Activated CD8-positive, alpha-beta memory T cell treated with anti-CD3 and anti-CD28 coated beads, Interleukin-2, amount 50 U/mL, for 4 hours (primary cell): ENCODE measurements around the gene ITGA2.
"Not testable (repeated sequence)": the region's sequence is repeated elsewhere in the genome, so short reads cannot be mapped to it uniquely, and the experiment has no call there.

Experiments
- DNase-seq: peaks from one replicate; pipeline ENCODE4 v3.0.0-alpha.2; 2020

Gene ITGA2

DNA sequence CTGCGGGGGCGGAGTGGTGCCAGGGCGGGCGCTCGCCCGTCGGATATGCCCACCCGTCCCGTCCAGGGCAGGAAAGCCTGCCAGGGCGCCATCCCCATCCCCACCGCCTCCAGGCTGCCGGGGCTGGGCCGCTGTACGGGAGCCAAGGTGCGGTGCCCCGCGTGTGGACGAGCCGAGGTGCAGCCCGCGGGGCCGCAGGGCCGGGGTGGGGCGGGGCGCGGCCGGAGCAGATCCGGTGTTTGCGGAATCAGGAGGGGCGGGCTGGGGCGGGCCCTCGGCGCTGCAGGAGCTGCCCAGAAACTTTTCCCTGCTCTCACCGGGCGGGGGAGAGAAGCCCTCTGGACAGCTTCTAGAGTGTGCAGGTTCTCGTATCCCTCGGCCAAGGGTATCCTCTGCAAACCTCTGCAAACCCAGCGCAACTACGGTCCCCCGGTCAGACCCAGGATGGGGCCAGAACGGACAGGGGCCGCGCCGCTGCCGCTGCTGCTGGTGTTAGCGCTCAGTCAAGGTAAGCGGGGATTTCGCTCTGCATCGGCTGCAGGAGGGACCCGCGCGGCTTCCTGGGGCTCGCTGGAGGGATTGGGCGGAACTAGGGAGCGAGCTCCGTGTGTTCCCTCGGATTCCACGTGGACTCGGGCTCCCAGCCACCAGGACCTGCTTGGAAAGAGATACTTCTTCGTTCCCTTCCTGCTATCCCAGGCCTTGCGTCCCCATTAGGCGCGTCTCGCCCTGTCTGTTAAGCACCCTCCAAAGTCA, at the start of gene ITGA2:
ITGA2 (plus strand) TSS at position 328 of the 756 bp plus-strand sequence; CDS start at position 445, 117 bp downstream.
- DNase-seq = peak; percentile 26

GRCh38 chr5:52943285-52943684, 45.9 kb upstream of the ITGA2 start:
- no peak for DNase-seq

DNA sequence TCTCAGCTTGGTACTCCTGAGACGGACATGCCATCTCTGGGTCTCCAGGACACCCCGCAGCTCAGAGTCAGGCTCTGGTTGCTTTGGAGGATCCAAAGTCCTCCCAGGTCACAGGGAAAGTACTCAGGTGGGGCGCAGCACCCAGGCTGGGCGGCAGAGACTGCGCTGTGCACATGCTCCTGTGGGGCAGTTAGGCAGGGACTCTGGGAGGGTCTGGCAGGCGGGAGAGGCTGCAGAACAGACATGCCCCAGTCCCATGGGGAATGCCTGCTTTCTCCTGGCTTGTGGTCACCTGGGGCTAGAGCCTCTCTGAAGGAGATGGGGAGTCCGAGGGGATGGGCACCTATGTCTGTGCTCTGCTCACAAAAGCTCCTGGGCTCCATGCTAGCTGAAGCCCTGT, 45.3 kb upstream of the ITGA2 start:
- DNase-seq = no peak

- no peak for DNase-seq
These were observed 44.1 kb upstream of the ITGA2 start for GRCh38 chr5:52945040-52945439.

DNA sequence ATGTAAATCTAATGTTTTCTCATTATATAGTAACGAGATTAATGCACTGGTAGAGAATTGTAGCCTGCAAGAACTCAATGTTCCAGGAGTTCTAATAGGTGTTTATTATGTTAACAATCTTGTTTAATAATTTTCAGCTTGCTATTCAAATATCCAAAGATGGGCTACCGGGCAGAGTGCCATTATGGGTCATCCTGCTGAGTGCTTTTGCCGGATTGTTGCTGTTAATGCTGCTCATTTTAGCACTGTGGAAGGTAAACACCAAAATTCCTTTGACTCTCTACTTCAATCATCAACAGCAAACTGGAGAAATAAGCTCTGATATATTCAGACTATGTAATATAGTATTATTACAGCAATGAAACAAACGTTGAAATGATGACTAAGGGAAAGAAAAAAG, 41.9 kb upstream of the ITGA2 start:
- DNase-seq = no peak

- no peak for DNase-seq
These were observed 41.3 kb upstream of the ITGA2 start for GRCh38 chr5:52947851-52948250.

GRCh38 chr5:52948418-52949076, 40.6 kb upstream of the ITGA2 start:
- DNase-seq = peak; percentile 32

DNA sequence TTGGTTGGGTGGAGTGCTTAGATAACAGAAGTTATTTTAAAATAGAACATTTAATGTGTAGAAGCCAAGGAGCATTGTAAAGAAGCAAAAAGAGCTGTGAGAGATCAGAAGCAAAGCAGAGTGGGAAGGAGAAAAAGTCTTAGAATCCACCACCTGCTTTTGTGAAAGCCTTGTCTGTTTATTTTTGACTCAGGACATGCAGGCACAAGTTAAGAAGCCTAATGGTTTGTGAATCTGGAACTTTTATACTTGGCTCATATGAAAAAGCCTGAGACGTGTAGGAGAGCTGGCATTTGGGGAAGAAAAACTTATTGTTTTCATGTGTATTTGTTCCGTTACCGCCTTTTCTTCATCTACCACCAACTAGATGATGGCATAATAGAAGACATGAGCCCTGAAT, 38.5 kb upstream of the ITGA2 start:
- no peak for DNase-seq

- DNase-seq = no peak
These were observed 36.7 kb upstream of the ITGA2 start for GRCh38 chr5:52952483-52952882.

GRCh38 chr5:52956014-52956413, 33.1 kb upstream of the ITGA2 start:
- DNase-seq = no peak

DNA sequence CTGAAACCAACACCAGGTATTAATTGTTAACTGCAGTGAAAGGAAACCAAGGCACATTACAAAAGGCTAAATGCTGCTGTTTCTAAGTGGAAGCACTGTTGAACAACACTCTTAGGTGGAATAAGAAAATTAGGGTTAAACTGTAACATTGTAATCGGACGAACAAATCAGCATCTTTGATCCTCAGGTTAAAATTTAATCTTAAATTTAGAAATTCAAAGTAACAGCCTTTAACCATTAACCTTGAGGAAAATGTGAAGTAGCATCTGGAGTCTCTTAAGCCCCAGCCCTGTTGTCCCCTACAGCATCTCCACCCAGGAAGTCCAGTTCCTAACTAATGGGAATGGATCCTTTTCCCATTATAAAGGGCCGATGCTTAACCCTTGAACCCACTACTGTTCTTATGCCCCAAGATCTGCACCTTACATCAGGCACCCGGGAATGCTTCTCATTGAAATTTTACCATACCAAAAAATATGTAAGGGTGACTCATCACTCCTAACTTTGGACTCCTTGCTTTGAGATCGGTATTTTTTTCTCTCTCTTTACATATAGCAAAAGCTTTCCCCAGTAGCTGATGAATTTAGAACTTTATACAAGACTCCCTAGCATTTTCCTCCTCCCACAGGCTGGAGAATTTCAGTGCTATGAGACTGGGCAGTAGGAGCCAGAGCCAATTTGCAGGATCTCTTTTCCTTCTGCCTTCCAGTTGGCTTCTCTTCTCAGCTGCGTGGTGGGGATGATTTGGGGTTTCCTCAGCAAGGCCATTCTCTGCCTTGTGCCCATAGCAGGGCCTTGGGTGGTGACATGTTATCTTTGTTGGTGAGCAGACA, 32.0 kb upstream of the ITGA2 start:
- no peak for DNase-seq

DNA sequence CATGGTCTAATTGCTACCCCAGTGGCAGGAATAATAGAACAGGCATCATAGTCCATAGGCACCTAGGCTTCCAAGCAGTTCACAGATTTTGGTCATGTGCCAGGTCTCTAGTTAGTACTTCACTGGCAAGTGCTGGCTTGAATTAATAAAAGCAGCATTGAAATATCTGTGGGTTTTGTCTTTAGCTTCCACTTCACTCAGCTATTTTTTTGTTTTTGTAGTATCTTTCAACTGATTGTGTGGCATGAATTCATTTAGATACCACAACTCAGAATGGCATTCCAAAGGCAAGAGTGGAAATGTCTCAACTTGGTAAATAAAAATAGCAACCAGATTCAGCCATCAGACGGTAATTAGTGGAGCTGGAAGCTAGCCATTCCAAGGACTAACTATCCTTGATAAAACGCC, 27.9 kb upstream of the ITGA2 start:
- DNase-seq = no peak

DNA sequence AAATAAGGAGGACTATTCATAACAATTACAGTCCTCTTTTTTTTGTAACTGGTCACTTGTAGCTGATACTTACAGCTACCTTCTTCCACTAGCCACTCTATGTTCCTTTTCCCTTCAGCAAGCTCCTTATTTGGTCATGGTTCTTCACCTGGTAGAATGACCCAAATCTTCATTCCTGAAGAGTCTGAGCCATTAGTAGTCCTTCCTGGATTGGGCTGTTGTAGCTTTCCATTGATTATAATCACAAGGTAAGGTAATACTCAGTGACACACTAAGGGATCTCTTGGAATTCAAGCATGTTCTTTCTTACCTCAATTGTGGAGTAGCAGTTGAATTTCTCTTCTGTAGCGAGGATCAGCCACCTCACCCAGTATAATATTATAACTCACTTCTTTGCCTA, 25.5 kb upstream of the ITGA2 start:
- no peak for DNase-seq

GRCh38 chr5:52964138-52964537, 25.0 kb upstream of the ITGA2 start:
- no peak for DNase-seq

DNA sequence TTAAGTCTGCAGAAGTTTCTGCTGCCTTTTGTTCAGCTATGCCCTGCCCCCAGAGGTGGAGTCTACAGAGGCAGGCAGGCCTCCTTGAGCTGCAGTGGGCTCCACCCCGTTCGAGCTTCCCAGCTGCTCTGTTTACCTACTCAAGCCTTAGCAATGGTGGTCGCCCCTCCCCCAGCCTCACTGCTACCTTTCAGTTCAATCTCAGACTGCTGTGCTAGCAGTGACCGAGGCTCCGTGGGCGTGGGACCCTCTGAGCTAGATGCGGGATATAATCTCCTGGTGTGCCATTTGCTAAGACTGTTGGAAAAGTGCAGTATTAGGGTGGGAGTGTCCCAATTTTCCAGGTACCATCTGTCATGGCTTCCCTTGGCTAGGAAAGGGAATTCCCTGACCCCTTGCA, 13.0 kb upstream of the ITGA2 start:
- DNase-seq = not testable (repeated sequence)

- DNase-seq = no peak
These were observed 11.8 kb upstream of the ITGA2 start for GRCh38 chr5:52977264-52977897.

DNA sequence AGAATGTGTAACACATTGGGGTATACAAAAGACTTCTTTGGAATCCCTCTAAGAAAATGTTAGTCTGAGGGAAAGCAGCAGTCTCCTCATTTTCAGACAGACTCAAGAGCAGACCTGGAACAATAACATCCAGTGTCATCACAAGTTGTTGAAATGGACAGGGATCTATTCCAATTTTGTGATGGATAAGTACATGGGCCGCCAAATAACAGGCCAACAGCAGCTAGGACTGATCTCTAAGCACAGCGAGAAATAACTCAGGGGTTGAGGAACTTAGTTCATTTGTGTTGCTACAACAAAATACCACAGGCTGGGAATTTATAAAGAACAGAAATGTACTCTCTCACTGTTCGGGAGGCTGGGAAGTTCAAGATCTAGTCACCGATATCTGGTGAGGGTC, 7.6 kb upstream of the ITGA2 start:
- DNase-seq = no peak

- no peak for DNase-seq
These were observed 5.2 kb upstream of the ITGA2 start for GRCh38 chr5:52983731-52984636.

GRCh38 chr5:52985306-52985705, 3.8 kb upstream of the ITGA2 start:
- DNase-seq = no peak

GRCh38 chr5:52987711-52988331, 1.3 kb upstream of the ITGA2 start:
- DNase-seq = no peak

DNA sequence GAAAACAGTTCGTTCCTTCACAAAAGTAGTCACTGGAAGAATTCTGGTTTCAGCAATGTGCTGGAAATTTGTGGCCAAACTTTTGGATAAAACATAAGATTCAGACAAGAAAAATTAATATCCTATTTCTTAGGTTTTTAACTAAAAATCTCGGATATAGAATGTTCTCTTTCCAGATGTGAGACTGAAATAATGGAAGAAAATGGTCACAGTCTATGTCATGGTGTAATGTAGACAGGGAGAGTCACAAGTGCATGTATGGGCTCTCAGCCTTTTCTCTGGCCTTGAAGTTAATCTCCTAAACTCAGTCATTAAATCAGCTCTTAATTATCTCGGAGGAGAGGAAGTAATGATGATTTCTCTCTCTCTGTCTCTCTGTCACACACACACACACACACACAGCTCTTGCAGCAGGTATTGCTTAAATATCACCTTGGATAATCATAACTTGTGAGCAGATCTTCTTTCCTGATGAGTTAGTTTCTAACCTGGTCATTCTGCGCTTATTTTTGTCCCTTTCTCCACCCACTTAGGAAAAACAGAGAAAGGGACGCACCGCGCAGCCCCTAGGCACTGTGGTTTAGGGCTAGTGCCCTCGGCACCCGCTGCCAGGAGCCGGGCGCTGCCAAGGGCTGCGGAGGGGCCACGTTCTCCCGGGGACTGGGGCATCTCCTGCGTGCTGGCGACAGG, 672 bp upstream of the ITGA2 start:
- no peak for DNase-seq
